GM19455 (cell line): Measurements from ENCODE around the gene CAPN1.
"Not testable (repeated sequence)": the region's sequence is repeated elsewhere in the genome, so short reads cannot be mapped to it uniquely, and the experiment has no call there.

ENCODE experiments used
- ATAC-seq: cut with Tn5 transposase; IDR thresholded peaks from one replicate; pipeline ENCODE4 v1.9.1; 2021; ENCODE audit not compliant: unreplicated experiment

CAPN1 gene

GRCh38 chr11:65181569-65182257 lies at the start of gene CAPN1:
CAPN1 (plus strand) TSS chr11:65181928; CDS start chr11:65182702, 774 bp downstream.
- ATAC-seq: peak; percentile 28

GRCh38 chr11:65132238-65132987 lies 49.3 kb upstream of the CAPN1 start:
- no peak for ATAC-seq

GRCh38 chr11:65132988-65133700 lies 48.6 kb upstream of the CAPN1 start:
- no peak for ATAC-seq

GRCh38 chr11:65133724-65134123 lies 48.0 kb upstream of the CAPN1 start:
- peak; percentile 2 for ATAC-seq

- peak; percentile 66 for ATAC-seq
Measured at GRCh38 chr11:65134240-65134951, 47.3 kb upstream of the CAPN1 start, which contains the start of gene SYVN1. SYVN1 (minus strand) TSS chr11:65134519; CDS start chr11:65133601, 918 bp downstream.

- peak; percentile 53 for ATAC-seq
Measured at GRCh38 chr11:65134952-65135632, 46.6 kb upstream of the CAPN1 start.

GRCh38 chr11:65135633-65136145 lies 46.0 kb upstream of the CAPN1 start:
- ATAC-seq: no peak

GRCh38 chr11:65136515-65137096 lies 45.1 kb upstream of the CAPN1 start:
- ATAC-seq: no peak

GRCh38 chr11:65141896-65142494 lies 39.7 kb upstream of the CAPN1 start:
- no peak for ATAC-seq

- no peak for ATAC-seq
Measured at GRCh38 chr11:65147352-65148075, 34.2 kb upstream of the CAPN1 start.

GRCh38 chr11:65148657-65149056 lies 33.1 kb upstream of the CAPN1 start:
- ATAC-seq: no peak

- ATAC-seq: not testable (repeated sequence)
Measured at GRCh38 chr11:65150131-65150508, 31.6 kb upstream of the CAPN1 start.

- no peak for ATAC-seq
Measured at GRCh38 chr11:65150509-65151299, 31.0 kb upstream of the CAPN1 start.

GRCh38 chr11:65151331-65151899 lies 30.3 kb upstream of the CAPN1 start:
- ATAC-seq: no peak

GRCh38 chr11:65152122-65152521 lies 29.6 kb upstream of the CAPN1 start:
- no peak for ATAC-seq

GRCh38 chr11:65156256-65156655 lies 25.5 kb upstream of the CAPN1 start:
- no peak for ATAC-seq

GRCh38 chr11:65156926-65157325 lies 24.8 kb upstream of the CAPN1 start:
- ATAC-seq: no peak

- no peak for ATAC-seq
Measured at GRCh38 chr11:65157336-65157735, 24.4 kb upstream of the CAPN1 start.
